A673 (cell line): Measurements from ENCODE around the gene POF1B. TPM values are rescaled to one million over a fixed set of nuclear protein-coding genes. Genes with fewer than 3 reads are reported as not detected.

Experiments
- BruUV-seq: library from RNA; stranded (reverse); fragments of 400-500 nt; replicated peaks from 2 replicates; lab custom pipeline; 2021; lab: Mats Ljungman, UMichigan
- CTCF ChIA-PET: fragments of 300-600 bp; sonication (Branson Sonifier 250); formaldehyde crosslinking; loops from one replicate; lab custom pipeline; 2022; ENCODE audit warnings: antibody characterized with exemption; lab: Charles Lee
- POLR2A ChIA-PET: fragments of 300-600 bp; sonication (Branson Sonifier 250); formaldehyde crosslinking; loops from one replicate; lab custom pipeline; 2022; ENCODE audit warnings: antibody characterized with exemption; ENCODE audit not compliant: low non-redundant PET; lab: Charles Lee
- DNase-seq: peaks from one replicate; pipeline ENCODE4 v3.0.0-alpha.2; 2015; ENCODE audit warnings: low spot score
- H3K27ac ChIP-seq: fragments of 200-600 bp; sonication (generic); 2 replicates; pipeline ENCODE4 v1.5.1; 2016; ENCODE audit warnings: mixed run types, low read depth, mild to moderate bottlenecking, mixed read lengths, antibody characterized with exemption, low read length; ENCODE audit not compliant: poor library complexity, severe bottlenecking
- H3K27me3 ChIP-seq: fragments of 200-600 bp; sonication (generic); replicated peaks from 2 replicates; pipeline ENCODE4 v1.6.1; 2017; ENCODE audit warnings: mixed run types, low read depth, mild to moderate bottlenecking, mixed read lengths, antibody characterized with exemption, low read length; ENCODE audit not compliant: insufficient read depth, poor library complexity
- H3K36me3 ChIP-seq: fragments of 200-600 bp; sonication (generic); 2 replicates; pipeline ENCODE4 v1.6.1; 2016; ENCODE audit warnings: mixed run types, mild to moderate bottlenecking, mixed read lengths, antibody characterized with exemption, low read length; ENCODE audit not compliant: insufficient read depth, poor library complexity, severe bottlenecking
- H3K4me1 ChIP-seq: fragments of 200-600 bp; sonication (generic); 2 replicates; pipeline ENCODE4 v1.6.1; 2017; ENCODE audit warnings: mixed run types, mild to moderate bottlenecking, mixed read lengths, antibody characterized with exemption, low read length; ENCODE audit not compliant: insufficient read depth, poor library complexity, severe bottlenecking
- H3K4me3 ChIP-seq: fragments of 200-600 bp; sonication (generic); 2 replicates; pipeline ENCODE4 v1.5.1; 2016; ENCODE audit warnings: low read depth, mixed run types, mild to moderate bottlenecking, mixed read lengths, low read length; ENCODE audit not compliant: poor library complexity, severe bottlenecking
- H3K9me3 ChIP-seq: fragments of 200-600 bp; sonication (generic); 2 replicates; pipeline ENCODE4 v1.6.1; 2016; ENCODE audit warnings: mixed run types, low read depth, mild to moderate bottlenecking, mixed read lengths, antibody characterized with exemption, low read length; ENCODE audit not compliant: poor library complexity, severe bottlenecking
- CTCF ChIP-seq: fragments of 300-800, 200-600 bp; sonication (generic); conservative IDR thresholded peaks from 2 replicates; pipeline ENCODE4 v1.5.1; 2017; ENCODE audit warnings: low read depth, mild to moderate bottlenecking, antibody characterized with exemption, low read length, moderate library complexity, mixed read lengths
- EZH2 ChIP-seq: fragments of 200-600 bp; sonication (generic); IDR thresholded peaks from 2 replicates; pipeline ENCODE4 v1.6.1; 2017; ENCODE audit warnings: borderline replicate concordance, low read depth, mild to moderate bottlenecking, mixed read lengths, antibody characterized with exemption, low read length; ENCODE audit not compliant: poor library complexity, severe bottlenecking
- intact Hi-C: fragments of 100-400 bp; cut with micrococcal nuclease; formaldehyde crosslinking; loops from one replicate; pipeline ENCODE4 v1.10.0; 2022; ENCODE audit not compliant: unreplicated experiment
- total RNA-seq: library from RNA; stranded (reverse); gene quantifications from 2 replicates; pipeline ENCODE4 v1.2.3, GENCODE V29; 2021

POF1B gene
- total RNA-seq, 1 experiment from 2014 or later, result not detected

- CTCF ChIA-PET, result no interaction called here
- TF ChIP-seq CTCF (no peak), EZH2 (no peak)
- H3K27ac ChIP-seq, result no peak overlapping the region
- H3K36me3 ChIP-seq, result no peaks in the 10 kb centered on the region
- no TSS peak for BruUV-seq
- no peaks in the 10 kb centered on the region for H3K27me3 ChIP-seq
- no peak for DNase-seq
- no peaks in the 10 kb centered on the region for H3K9me3 ChIP-seq
- H3K4me1 ChIP-seq, result no peaks in the 10 kb centered on the region
- POLR2A ChIA-PET, result no interaction called here
- intact Hi-C loops, result no loop called here
- no peak overlapping the region for H3K4me3 ChIP-seq
Measured at GRCh38 chrX:85378461-85378860, 1.0 kb downstream of the POF1B start.

DNA sequence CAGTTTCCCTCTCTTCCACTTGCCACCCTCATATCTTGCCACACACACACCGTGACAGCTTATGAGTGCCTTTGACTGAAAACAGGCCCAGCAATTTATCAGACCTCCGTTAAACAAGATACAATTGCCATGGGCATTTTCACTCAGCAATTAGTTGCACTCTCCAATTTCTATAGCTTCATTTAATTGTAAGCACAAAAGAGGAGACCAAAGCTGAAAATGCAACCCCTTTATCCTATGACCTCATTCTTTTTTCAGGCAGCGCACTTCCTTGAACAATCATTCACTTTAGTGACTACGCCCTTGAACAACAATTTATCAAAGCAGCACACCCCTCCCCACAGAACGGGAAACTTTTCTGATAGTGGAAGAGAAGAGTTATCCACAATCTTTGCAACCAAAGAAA lies 4.1 kb downstream of the POF1B start:
- no peaks in the 10 kb centered on the region for H3K9me3 ChIP-seq
- no peaks in the 10 kb centered on the region for H3K36me3 ChIP-seq
- H3K4me3 ChIP-seq, result no peak overlapping the region
- POLR2A ChIA-PET, result no interaction called here
- CTCF ChIA-PET, result no interaction called here
- BruUV-seq, result no TSS peak
- no peaks in the 10 kb centered on the region for H3K27me3 ChIP-seq
- no peaks in the 10 kb centered on the region for H3K4me1 ChIP-seq
- no peak overlapping the region for H3K27ac ChIP-seq
- TF ChIP-seq EZH2, result no peak
- TF ChIP-seq CTCF, result no peak
- intact Hi-C loops, result no loop called here
- DNase-seq, result no peak

DNA sequence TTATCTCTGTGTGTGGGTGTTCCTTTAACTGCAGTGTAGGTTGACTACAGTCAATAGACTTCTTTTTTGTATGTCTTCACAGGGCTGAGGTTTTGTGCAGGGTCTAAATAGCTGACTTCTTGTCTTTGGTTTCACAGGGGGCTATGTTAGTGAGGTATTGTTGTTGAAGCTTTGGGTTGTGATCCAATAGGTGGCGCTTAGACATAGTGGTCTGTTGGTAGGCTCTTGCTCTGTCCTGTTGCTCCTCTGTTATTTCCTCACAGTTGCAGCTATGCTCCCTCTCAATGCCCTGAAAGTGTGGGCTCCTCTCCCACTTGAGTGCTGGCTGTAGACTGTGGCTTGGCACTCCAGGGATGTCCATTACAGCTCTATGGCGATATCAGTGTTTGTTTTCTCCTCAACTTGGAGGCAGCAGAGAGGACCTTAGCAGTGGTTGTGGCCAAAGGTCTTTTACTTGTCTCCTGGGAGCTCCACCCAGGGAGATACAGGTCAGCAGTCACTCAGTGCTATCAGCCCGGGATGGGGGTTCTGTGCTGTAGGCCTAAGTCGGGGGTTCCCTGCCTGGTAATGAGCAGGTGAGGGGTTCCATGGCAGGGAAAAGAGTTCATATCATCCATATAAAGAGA lies 14.0 kb downstream of the POF1B start:
- no TSS peak for BruUV-seq
- TF ChIP-seq EZH2, result no peak
- TF ChIP-seq CTCF, result no peak

More for the DNA sequence above, 14.0 kb downstream of the POF1B start:
- POLR2A ChIA-PET, result no interaction called here
- no peaks in the 10 kb centered on the region for H3K36me3 ChIP-seq
- CTCF ChIA-PET, result no interaction called here
- peaks cover 6% of the 10 kb centered on the region for H3K9me3 ChIP-seq
- H3K4me1 ChIP-seq, result no peaks in the 10 kb centered on the region
- no peak overlapping the region for H3K4me3 ChIP-seq
- H3K27ac ChIP-seq, result no peak overlapping the region
- no peak for DNase-seq
- no peaks in the 10 kb centered on the region for H3K27me3 ChIP-seq
- intact Hi-C loops, result no loop called here
